K562 (cell line): ENCODE results near the gene COQ4. TPM values are rescaled to one million over a fixed set of nuclear protein-coding genes. Genes with fewer than 3 reads are reported as not detected.

Experiments used
- ASH1L ChIP-seq: fragments of 450-650 bp; IDR thresholded peaks from 2 replicates; pipeline ENCODE4 v1.6.1; 2018; ENCODE audit warnings: borderline replicate concordance, mild to moderate bottlenecking, low read depth; ENCODE audit not compliant: partially characterized antibody
- CEBPZ ChIP-seq: fragments of 150-350 bp; IDR thresholded peaks from 2 replicates; pipeline ENCODE4 v1.6.1; 2014; ENCODE audit warnings: low read depth, mild to moderate bottlenecking, low read length, borderline replicate concordance
- DMBX1 ChIP-seq: fragments of 250-450 bp; sonication (Bioruptor Pico); IDR thresholded peaks from 2 replicates; pipeline ENCODE4 v1.8.0; 2022; ENCODE audit warnings: inconsistent platforms, mild to moderate bottlenecking, moderate library complexity, borderline replicate concordance
- NR2C2 ChIP-seq, 2 experiments: fragments of 200-800 bp in 1 of 2; sonication (Bioruptor generic) in 1 of 2; sonication (generic) in 1 of 2; formaldehyde crosslinking in 1 of 2; IDR thresholded peaks; 2 replicates each; pipeline versions ENCODE4 v1.6.1 to v1.8.0; 2016 to 2022; ENCODE audit warnings: mild to moderate bottlenecking in 1 of 2, missing compliant biosample characterization in 1 of 2, missing genetic modification characterization in 1 of 2, missing genetic modification reagents in 1 of 2
- PTBP1 ChIP-seq: fragments of 200-400 bp; formaldehyde crosslinking; IDR thresholded peaks from 2 replicates; pipeline ENCODE4 v1.6.1; 2017; ENCODE audit warnings: low read depth, low read length
- RCOR1 ChIP-seq, 2 experiments: IDR thresholded peaks; 2 replicates each; pipeline ENCODE4 v1.6.1; 2012; ENCODE audit warnings: low read depth in 2 of 2, low read length in 2 of 2, borderline replicate concordance in 1 of 2, improper control_type of control experiment in 1 of 2
- RUNX1 ChIP-seq: sonication (generic); IDR thresholded peaks from 2 replicates; pipeline ENCODE4 v1.6.1; 2016; ENCODE audit warnings: antibody characterized with exemption, low read depth
- ZNF347 ChIP-seq: fragments of 450-650 bp; formaldehyde crosslinking; IDR thresholded peaks from 2 replicates; pipeline ENCODE4 v1.4.0; 2020; ENCODE audit warnings: low read depth, mild to moderate bottlenecking, moderate library complexity
- ZNF778 ChIP-seq: fragments of 450-650 bp; formaldehyde crosslinking; IDR thresholded peaks from 2 replicates; pipeline ENCODE4 v1.4.0; 2020; ENCODE audit warnings: mild to moderate bottlenecking, moderate library complexity
- polyA plus RNA-seq, 8 experiments: library from polyadenylated mRNA; depleted of rRNA in 4 of 8; stranded (reverse) in 5 of 8; unstranded in 3 of 8; fragments of >200 nt; fragmentation: Nextera tagmentation in 2 of 8; fragmentation: Illumina TruSeq in 1 of 8; extraction: Ambion mirVana in 2 of 8; extraction: Trizol in 1 of 8; gene quantifications; 2 replicates each; pipeline versions ENCODE4 v1.2.1 to v1.2.3, GENCODE V29; 2011 to 2014; ENCODE audit warnings: inconsistent platforms in 1 of 8, missing spikeins in 1 of 8
- total RNA-seq, 7 experiments: library from RNA; depleted of rRNA in 6 of 7; stranded (reverse); fragments of >200 nt in 6 of 7; fragmentation: Illumina TruSeq in 2 of 7; extraction: Trizol in 2 of 7; gene quantifications; 2 replicates each; pipeline versions ENCODE4 v1.2.1 to v1.2.3, GENCODE V29; 2011 to 2021; ENCODE audit warnings: low replicate concordance in 1 of 7

The COQ4 gene
- total and polyA plus RNA-seq, 9 of the 15 experiments (the other 6 are each of a cell fraction or from before 2014, with no cell fraction given), result 9.1 to 135 (median 67.2) TPM

GRCh38 chr9:128314697-128315096 is 7.9 kb upstream of the COQ4 start (continued):
- TF ChIP-seq ZNF778 (CRISPR knock-in tag) (no peak), RCOR1 (IDR thresholded peaks at IDR 0.05; ENCODE audit: borderline replicate concordance in 1 of 2, low read depth in 2 of 2, low read length in 2 of 2) (peak in 1 of 2 experiments; percentile 64; a peak in 2 of 4 replicates), ZNF347 (CRISPR knock-in tag) (no peak), CEBPZ (no peak), ASH1L (no peak), PTBP1 (0 out of 2 replicates have a peak, but pooled peaks have one; percentile 29), DMBX1 (CRISPR knock-in tag) (no peak), RUNX1 (no peak), NR2C2 (CRISPR knock-in tag; IDR thresholded peaks at IDR 0.05) (0 out of 2 replicates have a peak, but pooled peaks have one; percentile 36), NR2C2 (tag; IDR thresholded peaks at IDR 0.05) (no peak)
